ENCODE data around the gene CAMSAP3.

The CAMSAP3 gene

DNA sequence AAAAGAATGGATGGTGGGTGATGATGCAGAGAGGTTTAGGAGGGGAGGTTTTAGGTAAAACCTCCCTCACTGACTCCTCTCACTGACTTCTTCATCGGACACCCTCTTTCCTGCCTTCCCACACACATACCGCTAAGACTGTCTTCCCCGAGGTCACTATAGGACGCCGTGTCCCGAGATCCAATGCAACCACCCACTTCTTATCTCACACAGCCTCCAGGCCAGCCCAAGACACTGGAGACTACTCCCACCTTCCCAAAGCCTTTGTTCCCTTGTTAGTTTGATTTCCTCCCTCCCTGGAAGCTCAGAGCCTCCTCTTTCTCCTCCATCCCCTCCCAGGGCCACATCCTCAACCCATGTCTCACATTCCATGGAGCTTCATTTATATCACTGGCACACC, 16.5 kb upstream of the CAMSAP3 start:
- DNase-seq, result no peak

DNA sequence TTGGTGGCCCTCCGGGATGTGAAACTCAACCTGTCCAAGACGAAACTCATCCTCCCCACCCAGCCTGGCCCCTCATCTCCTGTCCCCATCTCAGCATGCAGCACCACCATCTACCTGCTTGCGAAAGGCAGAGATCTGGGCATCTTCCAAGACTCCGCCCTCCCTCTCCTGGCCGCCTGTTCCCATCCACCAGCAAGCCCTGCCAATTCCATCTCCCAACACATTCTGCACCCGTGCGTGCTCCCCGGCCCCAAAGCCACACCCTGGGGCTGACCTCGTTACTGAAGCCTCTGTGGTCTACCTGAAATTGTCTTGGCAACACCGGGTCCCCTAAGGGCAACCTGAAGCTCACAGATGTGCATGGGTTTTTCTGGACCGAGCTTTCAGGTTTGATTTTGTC, 13.2 kb upstream of the CAMSAP3 start:
- no peak for DNase-seq

DNA sequence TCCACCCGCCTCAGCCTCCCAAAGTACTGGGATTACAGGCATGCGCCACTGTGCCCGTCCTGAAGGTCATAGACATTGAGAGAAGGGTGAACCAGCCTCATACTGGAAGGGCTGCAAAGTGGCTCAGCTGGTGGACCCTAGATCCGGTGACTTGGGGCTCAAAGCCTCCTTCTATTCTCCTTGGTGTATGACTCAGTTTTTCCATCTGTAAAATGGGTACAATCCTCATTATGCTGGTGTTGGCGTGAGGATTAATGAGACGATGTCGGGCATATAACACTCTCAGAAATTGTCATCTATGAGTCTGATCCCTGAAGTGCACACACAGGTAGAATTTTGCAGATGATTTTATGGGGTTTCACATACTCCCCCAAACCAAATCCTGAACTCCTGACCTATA, 5.8 kb upstream of the CAMSAP3 start:
- DNase-seq, result no peak

- no peak for DNase-seq
Observed at GRCh38 chr19:7590256-7590655, 5.4 kb upstream of the CAMSAP3 start.

DNA sequence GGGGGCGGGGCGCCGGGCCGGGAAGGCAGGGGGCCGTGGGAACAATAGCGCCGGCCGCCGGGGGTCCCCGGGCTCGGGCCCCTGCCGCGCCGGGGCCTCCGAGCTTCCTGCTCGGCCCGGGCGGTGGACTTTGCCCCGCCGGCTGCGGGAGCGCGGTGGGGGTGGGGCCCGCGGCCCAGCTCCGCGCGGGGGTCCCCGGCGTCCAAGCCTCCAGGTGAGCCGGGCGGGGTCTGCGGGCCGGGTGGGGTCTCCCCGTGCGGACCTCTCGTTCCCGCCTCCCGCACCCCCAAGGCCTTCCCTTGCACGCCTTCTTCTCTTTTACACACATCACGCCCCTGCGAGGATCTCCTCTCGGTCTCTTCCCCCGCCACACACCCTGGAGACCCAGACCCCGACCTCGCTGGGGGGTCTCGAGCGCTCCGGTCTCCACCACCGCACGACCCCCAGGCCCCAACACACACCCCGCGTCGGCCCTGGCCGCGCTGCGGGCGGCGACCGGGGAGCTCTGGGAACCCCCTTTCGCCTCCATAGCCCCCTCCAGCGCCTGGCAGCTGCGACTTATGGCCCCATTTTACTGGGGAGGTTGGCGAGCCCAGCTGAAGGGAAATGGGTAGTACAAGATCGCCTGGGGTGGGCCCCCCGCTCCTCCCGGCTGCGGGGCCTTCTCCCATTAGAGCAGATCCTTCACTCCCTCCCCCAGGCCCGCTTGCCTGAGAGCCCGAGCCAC, 711 bp downstream of the CAMSAP3 start:
- DNase-seq, result no peak

DNA sequence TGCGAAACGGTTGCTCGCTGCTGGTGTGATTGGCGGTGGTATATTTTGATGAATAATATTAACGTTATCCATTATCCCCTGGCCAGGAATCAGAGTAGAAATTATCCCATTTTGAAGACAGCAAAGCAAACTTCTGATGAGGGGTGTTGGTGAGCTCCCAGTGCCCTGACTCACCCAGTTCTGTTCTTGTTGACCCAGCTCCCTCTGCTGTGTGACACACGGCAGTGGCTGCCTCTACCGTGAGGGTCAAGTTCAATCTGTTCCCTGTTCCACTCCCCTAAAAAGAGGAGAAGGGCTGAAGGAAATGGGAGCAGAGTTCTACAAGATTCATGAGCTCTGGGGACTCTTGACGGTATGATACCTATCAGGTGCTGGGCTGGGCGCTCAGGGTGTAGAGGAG, 2.0 kb downstream of the CAMSAP3 start:
- DNase-seq, result no peak

- DNase-seq, result no peak
Observed at GRCh38 chr19:7598180-7598579, 2.5 kb downstream of the CAMSAP3 start.

DNA sequence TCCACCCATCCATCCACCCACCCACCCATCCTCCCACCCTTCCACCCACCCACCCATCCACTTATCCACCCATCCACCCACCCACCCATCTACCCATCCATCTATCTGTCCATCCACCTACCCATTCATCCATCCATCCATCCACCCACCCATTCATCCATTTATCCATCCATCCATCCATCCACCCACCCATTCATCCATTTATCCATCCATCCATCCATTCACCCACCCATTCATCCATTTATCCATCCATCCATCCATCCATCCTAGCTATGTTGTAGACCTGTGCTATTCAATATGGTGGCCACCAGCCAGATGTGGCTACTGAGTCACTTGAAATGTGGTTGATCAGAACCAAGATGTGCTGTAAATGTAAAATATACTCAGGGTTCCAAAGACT, 5.1 kb downstream of the CAMSAP3 start:
- DNase-seq, result no peak

- DNase-seq, result no peak
Observed at GRCh38 chr19:7602240-7602934, 6.7 kb downstream of the CAMSAP3 start.

- DNase-seq, result no peak
Observed at GRCh38 chr19:7602935-7603497, 7.4 kb downstream of the CAMSAP3 start.

- no peak for DNase-seq
Observed at GRCh38 chr19:7603919-7604318, 8.3 kb downstream of the CAMSAP3 start.

DNA sequence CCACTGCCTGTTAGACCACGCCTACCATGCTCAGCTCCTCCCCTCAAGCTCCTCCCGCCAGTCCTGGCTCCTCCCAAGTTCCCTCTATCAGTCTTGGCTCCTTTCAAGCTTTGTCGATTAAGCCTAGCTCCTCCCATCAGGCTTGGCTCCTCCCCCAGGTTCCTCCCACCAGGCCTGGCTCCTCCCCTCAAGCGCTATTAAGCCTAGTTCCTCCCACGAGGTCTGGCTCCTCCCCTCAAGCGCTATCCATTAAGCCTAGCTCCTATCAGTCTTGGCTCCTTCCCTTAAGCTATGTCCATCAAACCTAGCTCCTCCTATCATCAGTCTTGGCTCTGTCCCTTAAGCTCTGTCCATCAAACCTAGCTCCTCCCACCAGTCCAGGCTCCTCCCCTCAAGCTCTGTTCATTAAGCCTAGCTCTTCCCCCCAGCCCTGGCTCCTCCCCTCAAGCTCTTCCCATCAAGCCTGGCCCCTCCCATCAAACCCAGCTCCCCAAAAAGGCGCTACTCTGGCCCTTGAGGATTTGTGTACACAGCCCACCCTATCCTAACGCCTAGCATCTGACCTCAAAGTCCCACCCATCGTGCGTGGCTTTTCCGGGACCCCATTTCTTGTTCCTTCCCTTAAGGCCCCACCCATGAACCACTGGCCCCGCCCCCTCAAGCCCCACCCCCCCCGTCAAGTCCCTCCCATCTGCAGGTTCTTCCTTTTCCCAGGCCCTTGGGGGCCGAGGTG, 10.0 kb downstream of the CAMSAP3 start:
- DNase-seq, result no peak

DNA sequence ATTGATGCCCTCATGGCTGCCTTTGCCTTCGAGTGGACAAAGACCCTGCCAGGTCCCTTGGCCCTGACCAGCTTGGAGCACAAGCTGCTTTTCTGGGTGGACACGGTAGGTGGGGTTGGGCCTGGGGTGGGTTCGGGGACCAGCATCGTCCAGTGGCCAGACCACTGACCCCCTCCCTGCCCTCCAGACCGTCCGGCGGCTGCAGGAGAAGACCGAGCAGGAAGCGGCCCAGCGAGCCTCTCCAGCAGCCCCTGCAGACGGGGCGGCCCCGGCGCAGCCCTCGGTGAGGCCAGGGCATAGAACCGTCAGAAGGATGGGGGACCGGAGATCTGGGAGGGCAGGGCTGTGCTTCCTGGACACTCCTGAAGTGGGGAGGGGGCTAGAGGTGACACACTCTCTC, 10.6 kb downstream of the CAMSAP3 start:
- DNase-seq, result no peak

DNA sequence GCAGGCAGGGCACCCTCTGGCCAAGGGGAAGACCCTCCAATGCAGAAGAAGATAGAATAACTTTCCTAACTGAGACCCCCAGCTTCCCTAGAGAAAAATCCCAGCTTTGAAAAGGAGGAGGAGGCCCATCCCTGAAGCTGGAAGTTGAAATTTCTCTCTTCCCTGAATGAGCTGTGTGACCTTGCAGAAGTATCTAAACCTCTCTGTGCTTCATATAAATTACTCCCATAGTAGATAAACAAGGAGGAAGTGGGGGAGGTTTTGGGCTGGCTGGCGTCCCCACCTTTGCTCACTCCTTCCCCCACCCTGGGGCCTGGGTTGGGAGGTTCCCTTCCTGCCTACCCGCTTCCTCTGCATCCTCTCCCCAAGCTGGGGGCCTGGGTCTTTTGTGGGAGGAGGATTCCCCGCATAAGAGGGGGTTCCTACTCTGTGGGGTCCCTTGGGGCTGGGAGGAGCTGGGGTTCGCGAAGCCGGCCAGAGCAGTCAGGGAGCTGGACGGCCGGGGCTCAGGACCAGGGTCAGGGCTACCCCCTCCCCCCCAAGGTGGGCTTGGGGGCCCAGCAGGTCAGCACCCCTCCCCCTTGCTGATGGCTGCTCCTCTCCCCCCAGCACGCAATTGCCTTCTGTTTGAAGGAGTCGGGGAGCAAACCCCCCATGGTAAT, 11.7 kb downstream of the CAMSAP3 start:
- no peak for DNase-seq

DNA sequence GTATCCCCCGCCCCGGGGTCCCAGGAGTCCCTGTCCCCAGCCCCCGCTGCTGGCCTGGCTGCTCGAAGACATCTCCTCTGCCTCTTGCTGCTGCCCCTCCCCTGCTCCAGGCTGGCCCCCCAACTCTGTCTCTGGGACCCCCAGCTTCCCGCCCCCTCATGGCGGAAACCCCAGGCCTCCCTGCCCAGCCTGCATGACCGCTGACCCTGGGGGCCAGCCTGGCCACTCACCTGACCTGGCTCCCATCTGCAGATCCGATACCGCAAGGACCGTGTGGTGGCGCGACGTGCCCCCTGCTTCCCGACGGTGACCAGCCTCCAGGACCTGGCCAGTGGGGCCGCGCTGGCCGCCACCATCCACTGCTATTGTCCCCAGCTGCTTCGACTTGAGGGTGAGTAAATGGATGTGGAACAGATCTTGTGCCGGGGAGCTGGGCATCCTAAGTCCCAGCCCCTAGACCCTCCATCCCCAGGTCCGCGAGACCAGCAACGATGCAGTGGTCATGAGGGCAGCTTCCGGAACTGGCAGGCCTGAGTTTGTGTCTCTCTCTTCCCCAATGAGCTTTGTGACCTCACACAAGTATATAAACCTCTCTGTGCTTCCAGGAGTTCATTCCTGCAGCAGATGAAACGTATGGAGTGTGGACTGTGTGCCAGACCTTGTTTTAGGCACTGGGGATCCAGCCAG, 12.4 kb downstream of the CAMSAP3 start:
- no peak for DNase-seq

DNA sequence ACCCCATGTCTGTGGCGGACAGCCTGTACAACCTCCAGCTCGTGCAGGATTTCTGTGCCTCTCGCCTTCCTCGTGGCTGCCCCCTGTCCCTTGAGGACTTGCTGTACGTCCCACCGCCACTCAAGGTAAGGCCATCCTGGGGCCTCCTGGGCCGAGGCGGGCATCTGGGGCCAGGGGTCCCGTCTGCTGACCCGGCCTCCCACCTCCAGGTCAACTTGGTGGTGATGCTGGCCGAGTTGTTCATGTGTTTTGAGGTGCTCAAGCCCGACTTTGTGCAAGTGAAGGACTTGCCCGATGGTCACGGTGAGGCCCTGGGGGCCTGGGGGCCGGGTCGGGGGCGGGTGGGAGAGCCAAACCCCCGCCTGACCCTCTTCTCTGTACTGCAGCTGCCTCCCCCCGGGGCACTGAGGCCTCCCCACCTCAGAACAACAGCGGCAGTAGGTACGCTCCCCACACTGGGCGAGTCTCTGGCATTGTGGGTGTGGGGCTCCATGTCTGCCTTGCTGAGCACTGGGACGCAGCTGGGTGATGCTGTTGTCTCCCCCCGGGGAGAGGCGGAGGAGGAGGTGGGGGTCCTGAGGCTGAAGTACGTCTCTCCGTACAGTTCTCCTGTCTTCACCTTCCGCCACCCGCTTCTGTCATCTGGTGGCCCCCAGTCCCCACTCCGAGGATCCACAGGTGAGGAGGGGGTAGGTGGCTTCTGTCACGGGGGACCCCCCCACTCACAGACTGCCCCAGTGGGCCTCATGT, 15.0 kb downstream of the CAMSAP3 start:
- DNase-seq, result no peak

- no peak for DNase-seq
Observed at GRCh38 chr19:7611541-7612279, 16.0 kb downstream of the CAMSAP3 start.

- DNase-seq, result no peak
Observed at GRCh38 chr19:7612282-7613274, 16.9 kb downstream of the CAMSAP3 start.

DNA sequence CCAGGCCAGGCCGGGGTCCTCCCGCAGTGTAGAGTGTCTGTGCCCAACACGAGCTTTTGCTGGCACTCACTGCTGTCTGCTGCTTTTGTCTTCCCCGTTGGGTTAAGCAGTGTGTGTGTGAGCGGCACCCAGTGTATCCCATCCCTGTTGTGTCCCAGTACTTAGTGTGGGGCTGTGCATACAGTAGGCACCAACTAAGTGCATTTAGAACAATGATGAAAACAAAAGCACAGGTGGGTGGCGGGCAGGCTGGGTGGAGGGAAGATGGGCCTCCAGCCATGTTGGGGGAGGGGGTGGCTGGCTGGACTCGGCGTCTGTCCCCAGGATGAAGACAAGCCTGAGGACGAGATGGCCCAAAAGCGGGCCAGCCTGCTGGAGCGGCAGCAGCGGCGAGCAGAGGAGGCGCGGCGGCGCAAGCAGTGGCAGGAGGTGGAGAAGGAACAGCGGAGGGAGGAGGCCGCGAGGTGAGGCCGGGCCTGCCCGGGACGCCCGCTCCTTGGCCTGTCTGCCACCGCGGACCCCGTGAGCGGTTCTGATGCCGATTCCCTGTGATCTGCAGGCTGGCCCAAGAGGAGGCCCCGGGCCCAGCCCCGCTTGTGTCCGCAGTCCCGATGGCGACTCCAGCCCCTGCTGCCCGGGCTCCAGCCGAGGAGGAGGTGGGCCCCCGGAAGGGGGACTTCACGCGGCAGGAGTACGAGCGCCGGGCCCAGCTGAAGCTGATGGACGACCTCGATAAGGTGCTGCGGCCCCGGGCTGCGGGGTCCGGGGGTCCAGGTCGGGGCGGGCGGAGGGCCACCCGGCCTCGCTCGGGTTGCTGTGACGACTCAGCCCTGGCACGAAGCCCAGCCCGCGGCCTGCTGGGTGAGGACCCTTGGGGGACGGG, 19.4 kb downstream of the CAMSAP3 start:
- DNase-seq, result no peak

Measured in NCI-H2081 treated with DMSO at 0.1 percent for 48 hours (cell line).